CD14-positive monocyte (primary cell): Measurements from ENCODE around the gene SLK. TPM values are rescaled to one million over a fixed set of nuclear protein-coding genes. Genes with fewer than 3 reads are reported as not detected.

ENCODE experiments used
- DNase-seq, 3 donors: peaks; one replicate each; pipeline ENCODE4 v3.0.0-alpha.2; 2011 to 2022
- H2AFZ ChIP-seq: 2 replicates; pipeline ENCODE4 v1.6.0; 2012; ENCODE audit warnings: mild to moderate bottlenecking, low read depth, low read length, inconsistent platforms; ENCODE audit not compliant: insufficient read depth, poor library complexity, severe bottlenecking
- H3K27ac ChIP-seq, 2 donors: 1 replicate in 1 of 2; 2 replicates in 1 of 2; pipeline ENCODE4 v1.5.1; 2012 to 2013; ENCODE audit warnings: low read length in 2 of 2, control low read depth in 1 of 2, inconsistent platforms in 1 of 2, low read depth in 1 of 2, mild to moderate bottlenecking in 1 of 2
- H3K27me3 ChIP-seq, 2 donors: one replicate each; pipeline versions ENCODE4 v1.6.0 to v1.6.1; 2011 to 2013; ENCODE audit warnings: low read length in 2 of 2; ENCODE audit not compliant: control insufficient read depth in 2 of 2, insufficient read depth in 2 of 2
- H3K36me3 ChIP-seq, 2 donors: replicated peaks in 1 of 2; 1 replicate in 1 of 2; 2 replicates in 1 of 2; pipeline versions ENCODE4 v1.5.1 to v1.6.1; 2012 to 2013; ENCODE audit warnings: low read length in 2 of 2, control low read depth in 1 of 2, inconsistent platforms in 1 of 2, mild to moderate bottlenecking in 1 of 2; ENCODE audit not compliant: insufficient read depth in 2 of 2, control insufficient read depth in 1 of 2
- H3K4me1 ChIP-seq, 2 donors: 1 replicate in 1 of 2; 2 replicates in 1 of 2; pipeline versions ENCODE4 v1.5.1 to v1.6.1; 2012 to 2013; ENCODE audit warnings: low read length in 2 of 2, control low read depth in 1 of 2, inconsistent platforms in 1 of 2, mild to moderate bottlenecking in 1 of 2, moderate library complexity in 1 of 2; ENCODE audit not compliant: insufficient read depth in 2 of 2, control insufficient read depth in 1 of 2
- H3K4me2 ChIP-seq: replicated peaks from 2 replicates; pipeline ENCODE3; 2012; ENCODE audit warnings: low read length, moderate library complexity, mild to moderate bottlenecking; ENCODE audit not compliant: poor library complexity, severe bottlenecking; ENCODE audit errors: extremely low read depth
- H3K4me3 ChIP-seq, 3 experiments: fragments of 200-600 bp in 1 of 3; sonication (generic) in 1 of 3; replicated peaks in 1 of 3; 1 replicate in 2 of 3; 2 replicates in 1 of 3; pipeline ENCODE4 v1.5.1; 2011 to 2013; ENCODE audit warnings: low read length in 3 of 3, mild to moderate bottlenecking in 3 of 3, control low read depth in 2 of 3, low read depth in 2 of 3, inconsistent platforms in 1 of 3, moderate library complexity in 1 of 3
- H3K79me2 ChIP-seq: 2 replicates; pipeline ENCODE4 v1.6.0; 2012; ENCODE audit warnings: mild to moderate bottlenecking, control low read depth, inconsistent platforms, low read length, moderate library complexity; ENCODE audit not compliant: insufficient read depth
- H3K9ac ChIP-seq: 2 replicates; pipeline ENCODE4 v1.6.0; 2017; ENCODE audit warnings: low read length, mild to moderate bottlenecking; ENCODE audit not compliant: insufficient read depth, poor library complexity, severe bottlenecking
- H3K9me3 ChIP-seq, 2 donors: replicated peaks in 1 of 2; 1 replicate in 1 of 2; 2 replicates in 1 of 2; pipeline versions ENCODE4 v1.5.1 to v1.6.1; 2012 to 2013; ENCODE audit warnings: low read length in 2 of 2, control low read depth in 1 of 2; ENCODE audit not compliant: control insufficient read depth in 1 of 2, insufficient read depth in 1 of 2
- H4K20me1 ChIP-seq: 2 replicates; pipeline ENCODE4 v1.6.0; 2012; ENCODE audit warnings: mild to moderate bottlenecking, low read length, control low read depth, moderate library complexity; ENCODE audit not compliant: insufficient read depth
- H3K27ac Mint-ChIP-seq, 7 donors: one replicate each; pipeline ENCODE4 v1.8.0; 2020; ENCODE audit warnings: mild to moderate bottlenecking in 7 of 7, mixed read lengths in 7 of 7, moderate library complexity in 6 of 7, inconsistent platforms in 2 of 7
- H3K27me3 Mint-ChIP-seq, 3 donors: one replicate each; pipeline ENCODE4 v1.8.0; 2021 to 2022; ENCODE audit warnings: low read depth in 3 of 3, mild to moderate bottlenecking in 3 of 3, mixed read lengths in 3 of 3, moderate library complexity in 3 of 3, inconsistent platforms in 1 of 3
- H3K36me3 Mint-ChIP-seq, 2 donors: one replicate each; pipeline ENCODE4 v1.8.0; 2020; ENCODE audit warnings: mixed read lengths in 2 of 2, inconsistent platforms in 1 of 2, mild to moderate bottlenecking in 1 of 2
- H3K4me1 Mint-ChIP-seq: one replicate; pipeline ENCODE4 v1.8.0; 2020; ENCODE audit warnings: mild to moderate bottlenecking, mixed read lengths
- H3K4me3 Mint-ChIP-seq, 2 donors: one replicate each; pipeline ENCODE4 v1.8.0; 2020; ENCODE audit warnings: mild to moderate bottlenecking in 2 of 2, mixed read lengths in 2 of 2, moderate library complexity in 1 of 2
- H3K9me3 Mint-ChIP-seq, 7 donors: one replicate each; pipeline ENCODE4 v1.8.0; 2020 to 2022; ENCODE audit warnings: mixed read lengths in 7 of 7, mild to moderate bottlenecking in 6 of 7, moderate library complexity in 6 of 7, inconsistent platforms in 2 of 7
- CTCF ChIP-seq: fragments of 200-600 bp; IDR thresholded peaks from one replicate; pipeline ENCODE4 v1.8.0; 2022; ENCODE audit warnings: antibody characterized with exemption, mild to moderate bottlenecking
- WGBS: methylation state at CpG from one replicate; pipeline ENCODE4 v1.1.5; 2013; ENCODE audit warnings: missing lambda C conversion rate; ENCODE audit not compliant: insufficient coverage; 5-methylcytosine and 5-hydroxymethylcytosine counted together
- intact Hi-C, 2 donors: fragments of 100-400 bp; cut with micrococcal nuclease; formaldehyde crosslinking; loops; one replicate each; pipeline versions ENCODE4 v1.15.0 to v1.15.1; 2023
- polyA plus RNA-seq, 3 donors: library from polyadenylated mRNA; depleted of rRNA in 1 of 3; unstranded in 2 of 3; stranded (reverse) in 1 of 3; fragments of 300-500 nt in 2 of 3; fragments of >200 nt in 1 of 3; fragmentation: Illumina TruSeq in 2 of 3; gene quantifications; 1 replicate in 2 of 3; 2 replicates in 1 of 3; pipeline ENCODE4 v1.2.3, GENCODE V29; 2012 to 2021

The SLK gene
- polyA plus RNA-seq, 3 donors = 2.9 to 6.5 (median 4.4) TPM

DNA sequence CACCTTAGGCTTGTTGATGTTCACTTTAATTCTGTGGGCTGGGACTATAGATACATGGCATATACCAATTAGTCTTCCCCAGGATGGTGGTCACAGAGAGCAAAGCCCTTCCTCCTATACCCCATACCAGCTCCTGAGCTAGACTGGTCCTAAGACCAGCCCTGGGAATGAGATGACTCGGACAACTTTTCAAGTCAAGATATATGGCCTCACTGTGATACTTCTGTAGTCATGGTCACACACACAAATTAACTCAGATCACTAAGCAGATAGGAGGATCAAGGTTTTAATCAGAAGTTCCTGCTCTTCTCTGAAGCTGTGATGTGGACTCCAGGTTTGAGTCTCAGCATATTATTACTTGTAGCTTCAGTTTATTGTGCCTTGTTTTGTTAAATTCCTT is 53.1 kb downstream of the SLK start:
- no peaks in the 10 kb centered on the region for H3K9me3 ChIP-seq
- H3K4me2 ChIP-seq = no peak overlapping the region
- Mint-ChIP-seq H3K9me3 (no peaks in the 10 kb centered on the region), H3K27ac (peak overlapping the region in 2 of 7 donors; percentile 26 to 41), H3K4me1 (no peaks in the 10 kb centered on the region), H3K4me3 (no peak overlapping the region), H3K36me3 (peaks cover 67 to 77% of the 10 kb centered on the region in 2 donors), H3K27me3 (peaks cover 0 to 2% (median 0%) of the 10 kb centered on the region in 3 donors)
- H3K36me3 ChIP-seq = peaks cover 65 to 90% of the 10 kb centered on the region in 2 donors
- intact Hi-C loops = no loop called here
- TF ChIP-seq CTCF = no peak
- no peaks in the 10 kb centered on the region for H3K27me3 ChIP-seq
- no peak overlapping the region for H3K27ac ChIP-seq
- DNase-seq = no peak
- no peaks in the 10 kb centered on the region for H3K79me2 ChIP-seq
- H4K20me1 ChIP-seq = no peaks in the 10 kb centered on the region
- H3K4me3 ChIP-seq = no peak overlapping the region
- H2AFZ ChIP-seq = no peak overlapping the region
- H3K9ac ChIP-seq = no peak overlapping the region
- no peaks in the 10 kb centered on the region for H3K4me1 ChIP-seq
- WGBS = 100% methylated on average over 1 of the region's 1 CpG

GRCh38 chr10:104021246-104021645 is 54.3 kb downstream of the SLK start:
- Mint-ChIP-seq H3K4me3 (no peak overlapping the region), H3K9me3 (no peaks in the 10 kb centered on the region), H3K4me1 (no peaks in the 10 kb centered on the region), H3K27ac (no peak overlapping the region), H3K27me3 (peaks cover 0 to 2% (median 0%) of the 10 kb centered on the region in 3 donors), H3K36me3 (peaks cover 74 to 84% of the 10 kb centered on the region in 2 donors)
- Histone ChIP-seq H3K4me2 (no peak overlapping the region), H3K4me1 (no peaks in the 10 kb centered on the region), H3K36me3 (peaks cover 78 to 96% of the 10 kb centered on the region in 2 donors), H3K79me2 (no peaks in the 10 kb centered on the region), H3K27me3 (no peaks in the 10 kb centered on the region), H3K9me3 (no peaks in the 10 kb centered on the region), H4K20me1 (no peaks in the 10 kb centered on the region), H3K4me3 (no peak overlapping the region), H3K27ac (no peak overlapping the region), H3K9ac (no peak overlapping the region), H2AFZ (no peak overlapping the region)
- 100% methylated on average over 1 of the region's 1 CpG for WGBS
- TF ChIP-seq CTCF = no peak
- intact Hi-C loops = no loop called here
- no peak for DNase-seq
